Kidney epithelial cell (primary cell): ENCODE results near the gene PTPDC1. TPM values are rescaled to one million over a fixed set of nuclear protein-coding genes. Genes with fewer than 3 reads are reported as not detected.

Experiments
- DNase-seq: peaks from one replicate; pipeline ENCODE4 v3.0.0-alpha.2; 2010; ENCODE audit warnings: low read depth
- H3K27me3 ChIP-seq: 2 replicates; pipeline ENCODE4 v1.6.0; 2011; ENCODE audit warnings: low read length; ENCODE audit not compliant: control insufficient read depth, insufficient read depth
- H3K36me3 ChIP-seq: 2 replicates; pipeline ENCODE4 v1.5.1; 2011; ENCODE audit warnings: low read length; ENCODE audit not compliant: control insufficient read depth, insufficient read depth
- H3K4me3 ChIP-seq: 2 replicates; pipeline ENCODE4 v1.5.1; 2011; ENCODE audit warnings: low read depth, mild to moderate bottlenecking, control low read depth, low read length
- total RNA-seq: library from RNA; depleted of rRNA; stranded (reverse); fragments of >200 nt; gene quantifications from 2 replicates; pipeline ENCODE4 v1.2.3, GENCODE V29; 2015
- TF ChIP-seq, protein P1 (sequence below): IDR thresholded peaks from 2 replicates; pipeline ENCODE4 v1.5.1; 2011; ENCODE audit warnings: mild to moderate bottlenecking, moderate library complexity, low read length, control low read depth, inconsistent platforms; ENCODE audit not compliant: insufficient read depth, poor library complexity, severe bottlenecking

The PTPDC1 gene
- total RNA-seq, 1 donor from 2014 or later, result 8.9 TPM

DNA sequence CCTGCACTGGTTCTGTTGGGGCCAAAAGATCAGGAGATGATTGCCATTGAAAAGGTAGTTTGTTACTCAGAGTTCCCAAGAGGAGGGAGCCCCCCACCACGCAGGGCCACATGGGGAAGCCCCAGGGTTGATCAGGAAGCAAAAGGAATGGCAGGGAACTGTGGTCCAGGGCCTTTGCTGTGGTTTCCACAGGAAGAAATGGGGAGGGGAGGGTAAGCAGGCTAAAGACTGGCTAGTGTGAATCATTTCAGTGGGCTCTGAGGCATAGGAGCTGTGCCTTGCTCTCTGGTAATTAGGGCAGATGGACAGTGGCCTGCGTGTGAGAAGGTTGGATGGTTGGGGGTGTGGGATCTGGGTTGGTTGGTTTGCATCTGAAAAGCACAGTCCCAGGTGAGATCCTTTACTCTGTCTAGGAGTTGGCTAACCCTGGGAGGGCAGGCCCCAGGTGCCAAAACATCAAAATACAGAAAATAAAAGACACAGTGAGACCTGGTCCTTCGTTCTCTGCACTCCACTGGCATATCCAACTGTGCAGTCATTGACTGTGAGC is 66.1 kb downstream of the PTPDC1 start:
- H3K36me3 ChIP-seq, result no peaks in the 10 kb centered on the region
- no peak overlapping the region for H3K4me3 ChIP-seq
- DNase-seq, result no peak
- H3K27me3 ChIP-seq, result no peaks in the 10 kb centered on the region
- TF ChIP-seq, protein P1, sequence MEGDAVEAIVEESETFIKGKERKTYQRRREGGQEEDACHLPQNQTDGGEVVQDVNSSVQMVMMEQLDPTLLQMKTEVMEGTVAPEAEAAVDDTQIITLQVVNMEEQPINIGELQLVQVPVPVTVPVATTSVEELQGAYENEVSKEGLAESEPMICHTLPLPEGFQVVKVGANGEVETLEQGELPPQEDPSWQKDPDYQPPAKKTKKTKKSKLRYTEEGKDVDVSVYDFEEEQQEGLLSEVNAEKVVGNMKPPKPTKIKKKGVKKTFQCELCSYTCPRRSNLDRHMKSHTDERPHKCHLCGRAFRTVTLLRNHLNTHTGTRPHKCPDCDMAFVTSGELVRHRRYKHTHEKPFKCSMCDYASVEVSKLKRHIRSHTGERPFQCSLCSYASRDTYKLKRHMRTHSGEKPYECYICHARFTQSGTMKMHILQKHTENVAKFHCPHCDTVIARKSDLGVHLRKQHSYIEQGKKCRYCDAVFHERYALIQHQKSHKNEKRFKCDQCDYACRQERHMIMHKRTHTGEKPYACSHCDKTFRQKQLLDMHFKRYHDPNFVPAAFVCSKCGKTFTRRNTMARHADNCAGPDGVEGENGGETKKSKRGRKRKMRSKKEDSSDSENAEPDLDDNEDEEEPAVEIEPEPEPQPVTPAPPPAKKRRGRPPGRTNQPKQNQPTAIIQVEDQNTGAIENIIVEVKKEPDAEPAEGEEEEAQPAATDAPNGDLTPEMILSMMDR, result no peak

DNA sequence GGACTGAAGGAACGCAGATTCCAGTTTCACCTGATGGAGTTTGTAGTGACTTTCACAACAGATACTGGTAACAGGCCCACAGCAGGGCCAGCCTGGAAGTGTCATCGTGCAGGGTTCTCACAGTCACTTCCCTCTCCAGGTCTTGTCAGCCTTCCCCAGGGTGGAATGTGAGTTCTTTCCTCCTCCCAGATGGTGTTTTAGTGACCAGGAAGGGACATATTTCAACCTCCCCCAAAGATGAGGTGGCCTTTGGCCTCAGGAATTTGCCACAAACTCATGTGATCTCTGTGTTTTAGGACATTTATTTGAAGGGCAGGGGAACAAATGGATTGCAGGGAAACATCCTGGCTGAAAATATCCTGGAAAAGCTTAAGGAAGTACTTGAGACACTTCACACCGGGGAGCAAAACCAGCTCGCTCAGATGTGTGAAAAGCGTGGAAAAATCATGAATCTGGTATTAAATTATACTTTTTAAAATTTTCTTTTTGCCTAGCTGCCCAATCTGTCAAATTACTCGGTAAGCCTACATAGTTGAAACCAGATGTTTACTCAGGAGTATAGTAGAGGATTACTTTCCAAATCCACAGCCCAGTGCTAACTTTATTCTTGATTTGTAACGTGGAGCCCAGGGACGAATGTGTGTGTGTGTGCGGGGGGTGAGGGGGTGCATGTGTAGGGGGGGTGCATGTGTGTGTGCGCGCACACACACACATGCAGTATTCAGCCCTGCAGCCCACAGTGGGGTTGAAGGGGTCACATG is 66.8 kb downstream of the PTPDC1 start:
- TF ChIP-seq, protein P1, result no peak
- H3K27me3 ChIP-seq, result no peaks in the 10 kb centered on the region
- no peaks in the 10 kb centered on the region for H3K36me3 ChIP-seq
- no peak overlapping the region for H3K4me3 ChIP-seq
- no peak for DNase-seq

DNA sequence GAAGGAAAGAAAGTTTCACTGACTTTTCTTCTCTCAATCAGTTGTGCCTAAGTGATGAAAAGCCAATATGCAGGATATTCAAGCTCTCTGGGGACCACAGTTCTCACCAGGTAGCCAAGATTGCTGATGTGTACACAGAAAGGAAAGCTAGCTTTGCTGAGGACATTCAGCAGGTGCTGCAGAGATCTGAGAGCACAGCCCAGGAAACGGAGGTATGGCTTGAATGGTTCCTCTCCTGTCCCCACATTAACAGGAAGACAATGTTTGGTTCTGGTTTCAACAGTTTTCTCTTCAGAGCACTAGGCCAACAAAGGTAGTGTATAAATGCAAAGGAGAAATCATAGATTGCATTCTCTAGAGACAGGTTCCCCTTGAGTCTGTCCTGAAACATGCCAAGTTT is 69.6 kb downstream of the PTPDC1 start:
- no peak for DNase-seq
- Histone ChIP-seq H3K4me3 (no peak overlapping the region), H3K36me3 (no peaks in the 10 kb centered on the region), H3K27me3 (no peaks in the 10 kb centered on the region)
- TF ChIP-seq, protein P1, result no peak

DNA sequence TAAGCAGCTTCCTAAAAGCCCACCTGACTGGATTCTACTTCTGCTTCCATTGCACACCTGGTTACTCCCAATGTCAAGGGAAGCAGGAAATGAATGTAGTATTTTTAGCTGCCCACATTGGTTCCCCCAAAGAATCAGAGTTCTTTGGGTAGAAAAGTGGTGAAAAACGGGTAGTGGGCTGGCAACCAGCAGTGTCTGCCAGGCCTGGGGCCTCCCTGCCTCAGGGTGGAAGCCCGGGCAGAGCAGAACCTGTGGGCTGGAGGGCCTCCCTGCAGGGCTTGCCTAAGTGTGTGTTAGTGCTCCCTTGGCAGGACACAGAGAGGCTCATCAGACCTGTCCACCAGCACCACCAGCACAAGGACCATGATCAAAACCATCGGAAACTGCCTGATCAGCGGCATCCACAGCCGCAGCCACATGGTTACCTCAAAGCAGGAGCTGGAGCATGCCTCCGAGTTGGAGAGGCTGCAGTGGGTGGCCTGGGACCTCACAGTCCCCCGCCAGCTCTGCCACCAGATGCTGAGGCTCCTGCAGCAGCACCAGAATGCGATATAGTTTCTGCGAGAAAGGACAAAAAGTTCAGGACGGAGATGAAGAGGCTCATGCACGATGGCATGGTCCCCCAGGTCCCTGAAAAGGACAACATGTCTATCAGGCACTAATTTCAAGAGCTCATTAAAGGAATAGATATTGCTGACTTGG is 72.2 kb downstream of the PTPDC1 start:
- H3K4me3 ChIP-seq, result no peak overlapping the region

DNA sequence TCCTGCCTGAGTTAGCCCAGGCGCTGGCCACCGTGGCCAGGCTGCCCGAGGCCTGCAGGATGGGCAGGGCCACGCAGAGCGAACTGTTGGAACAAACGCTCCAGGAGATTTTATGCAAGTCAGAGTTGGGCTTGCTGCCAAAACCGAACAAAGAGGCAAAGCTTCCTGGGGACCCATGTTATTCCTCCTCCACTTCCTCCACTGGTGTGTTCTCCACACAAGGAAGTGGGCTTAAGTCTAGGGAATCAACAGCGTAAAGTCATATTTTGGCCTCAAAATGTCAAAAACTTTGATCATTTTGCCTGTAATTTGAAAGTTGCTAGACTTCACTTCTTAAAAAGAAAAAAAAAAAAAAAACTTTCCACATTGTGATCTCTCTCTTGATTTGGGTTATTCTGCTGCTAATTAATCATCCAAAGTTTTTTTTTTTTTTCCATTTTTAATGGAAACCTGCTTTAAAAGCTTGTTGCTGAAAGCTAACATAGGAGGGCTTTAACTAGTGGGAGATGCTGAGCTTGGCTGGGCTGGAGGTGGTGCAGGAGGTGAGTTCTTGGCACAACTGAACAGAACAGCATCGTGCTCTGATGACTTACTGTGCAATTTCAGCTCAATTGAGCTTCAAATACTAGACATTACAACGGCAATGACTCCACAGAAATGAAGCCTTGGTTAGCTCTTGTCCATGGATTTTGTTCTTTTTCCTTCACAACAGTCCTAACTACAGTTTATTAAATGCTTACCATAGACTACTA is 73.0 kb downstream of the PTPDC1 start:
- H3K36me3 ChIP-seq, result no peaks in the 10 kb centered on the region
- TF ChIP-seq, protein P1, result no peak
- H3K4me3 ChIP-seq, result no peak overlapping the region
- DNase-seq, result no peak
- H3K27me3 ChIP-seq, result no peaks in the 10 kb centered on the region

More for the DNA sequence above, 72.2 kb downstream of the PTPDC1 start:
- no peaks in the 10 kb centered on the region for H3K36me3 ChIP-seq
- TF ChIP-seq, protein P1, result no peak
- H3K27me3 ChIP-seq, result no peaks in the 10 kb centered on the region
- no peak for DNase-seq

Other genes starting within 250 kb of the PTPDC1 start
- not detected in 2 replicates for gene BARX1, start 129.1 kb upstream of the PTPDC1 start, total RNA-seq
- 2.0 and 4.9 TPM in 2 replicates for gene ZNF169, start 174.8 kb downstream of the PTPDC1 start, total RNA-seq
- not detected in 2 replicates for gene NUTM2F, start 244.2 kb downstream of the PTPDC1 start, total RNA-seq